ENCODE results near the gene CPA5. TPM values are rescaled to one million over a fixed set of nuclear protein-coding genes. Genes with fewer than 3 reads are reported as not detected.

CPA5 gene
- not detected in 2 replicates for total RNA-seq

GRCh38 chr7:130344271-130344866 is at the start of gene CPA5:
Gene CPA5 (plus strand): TSS chr7:130344816. CDS start chr7:130346486, 1,670 bp downstream.

GRCh38 chr7:130379921-130380860 is 35.6 kb downstream of the CPA5 start, which contains the start of gene CPA1:
Gene CPA1 (plus strand): TSS chr7:130380494. CDS start chr7:130380521, 27 bp downstream.

Other genes with a start within 250 kb of the CPA5 start
- gene TMEM209, start 139.4 kb upstream of the CPA5 start, total RNA-seq = 6.1 and 6.3 TPM in 2 replicates
- not detected in 2 replicates for gene SSMEM1, start 137.0 kb upstream of the CPA5 start, total RNA-seq
- gene CPA2, start 78.0 kb upstream of the CPA5 start, total RNA-seq = not detected in 2 replicates
- 0.27 and 35.0 TPM in 2 replicates for gene CPA4, start 51.7 kb upstream of the CPA5 start, total RNA-seq
- not detected in 2 replicates for gene CPA1, start 35.7 kb downstream of the CPA5 start, total RNA-seq
- gene CEP41, start 96.2 kb downstream of the CPA5 start, total RNA-seq = 6.6 and 7.1 TPM in 2 replicates
- gene MEST, start 147.3 kb downstream of the CPA5 start, total RNA-seq = 8.3 and 52.8 TPM in 2 replicates

Data from endothelial cell of coronary artery (primary cell).